PFSK-1 (cell line): ENCODE data around the gene NKX2-3.

ENCODE experiments used
- FOXP2 ChIP-seq: optimal IDR thresholded peaks from 2 replicates; pipeline ENCODE3; 2011; ENCODE audit warnings: borderline replicate concordance, control low read depth, inconsistent platforms; ENCODE audit not compliant: insufficient read depth; ENCODE audit errors: extremely low read length, extremely low read depth
- POLR2AphosphoS5 ChIP-seq: IDR thresholded peaks from 2 replicates; pipeline ENCODE4 v1.6.1; 2012; ENCODE audit warnings: low read depth, mild to moderate bottlenecking, control low read depth, low read length, moderate library complexity
- TAF1 ChIP-seq: IDR thresholded peaks from 2 replicates; pipeline ENCODE4 v1.6.1; 2012; ENCODE audit warnings: low read length, control low read depth, borderline replicate concordance; ENCODE audit not compliant: insufficient read depth

DNA sequence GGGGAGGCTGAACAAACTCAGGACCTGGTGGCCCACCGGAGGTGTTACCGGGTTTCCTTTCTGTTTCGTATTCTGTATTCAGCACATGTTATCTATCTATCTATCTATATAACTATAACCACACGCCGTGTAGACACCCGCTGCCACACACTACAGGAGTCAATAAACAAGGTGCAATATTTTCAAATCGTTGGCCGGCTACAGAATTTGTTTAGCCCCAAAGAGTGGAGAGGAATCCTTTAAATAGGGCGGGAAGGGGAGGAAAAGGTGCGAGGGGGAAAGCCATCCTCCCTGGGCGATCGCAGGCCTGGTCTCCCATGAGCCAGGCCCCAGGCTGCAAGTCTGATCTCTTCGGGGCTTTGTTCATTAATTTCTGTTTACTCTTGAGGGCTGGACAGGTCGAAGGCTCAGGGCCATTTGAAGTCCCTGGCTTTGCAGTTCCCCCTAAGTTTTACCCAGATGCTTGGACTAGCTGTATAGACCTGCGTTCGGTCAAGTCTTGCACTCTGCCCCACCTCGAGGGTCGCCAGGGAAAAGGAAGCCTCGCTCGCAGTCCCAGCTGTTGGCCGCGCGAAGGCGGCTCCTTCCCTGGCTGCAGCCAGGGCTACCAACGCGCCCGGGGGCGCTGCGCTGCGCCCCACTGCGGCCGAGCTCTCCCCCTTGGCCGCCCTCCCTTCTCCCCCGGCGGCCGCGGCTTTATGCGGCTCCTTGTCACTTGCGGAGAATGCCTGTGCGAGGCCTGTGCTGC, 3.8 kb downstream of the NKX2-3 start:
- TF ChIP-seq POLR2AphosphoS5 (no peak), FOXP2 (no peak), TAF1 (no peak)
